Stimulated activated CD4-positive, alpha-beta T cell treated with anti-CD3 and anti-CD28 coated beads, Interleukin-12 subunit alpha, Interleukin-12 subunit beta, amount 100 ng/mL, for 24 hours (primary cell): ENCODE data around the gene PDE6B.
"Not testable (repeated sequence)": the region's sequence is repeated elsewhere in the genome, so short reads cannot be mapped to it uniquely, and the experiment has no call there.

Experiments used
- DNase-seq, 2 experiments: peaks; one replicate each; pipeline ENCODE4 v3.0.0-alpha.2; 2020; ENCODE audit warnings: low read depth in 2 of 2

The PDE6B gene

GRCh38 chr4:635851-636627, 10.7 kb downstream of the PDE6B start:
- DNase-seq, result no peak

GRCh38 chr4:636628-637159, 11.3 kb downstream of the PDE6B start:
- DNase-seq, result no peak

- no peak for DNase-seq
Measured at GRCh38 chr4:637536-638280, 12.3 kb downstream of the PDE6B start.

GRCh38 chr4:642366-642765, 17.0 kb downstream of the PDE6B start:
- not testable (repeated sequence) for DNase-seq

GRCh38 chr4:646460-646859, 21.1 kb downstream of the PDE6B start:
- no peak for DNase-seq

- no peak for DNase-seq
Measured at GRCh38 chr4:647481-647880, 22.1 kb downstream of the PDE6B start.

- DNase-seq, result no peak
Measured at GRCh38 chr4:648579-649292, 23.4 kb downstream of the PDE6B start.

GRCh38 chr4:649293-649625, 23.9 kb downstream of the PDE6B start:
- no peak for DNase-seq

- no peak for DNase-seq
Measured at GRCh38 chr4:649751-650310, 24.5 kb downstream of the PDE6B start.

- DNase-seq, result no peak
Measured at GRCh38 chr4:650461-650860, 25.1 kb downstream of the PDE6B start.

- DNase-seq, result no peak
Measured at GRCh38 chr4:650951-651883, 25.8 kb downstream of the PDE6B start.

- DNase-seq, result no peak
Measured at GRCh38 chr4:651884-652642, 26.7 kb downstream of the PDE6B start.

- DNase-seq, result no peak
Measured at GRCh38 chr4:653080-653821, 27.9 kb downstream of the PDE6B start.

GRCh38 chr4:653831-654502, 28.6 kb downstream of the PDE6B start:
- DNase-seq, result no peak

- DNase-seq, result no peak
Measured at GRCh38 chr4:654503-654845, 29.1 kb downstream of the PDE6B start.

- DNase-seq, result no peak
Measured at GRCh38 chr4:654871-655463, 29.6 kb downstream of the PDE6B start.

- DNase-seq, result no peak
Measured at GRCh38 chr4:655464-656151, 30.2 kb downstream of the PDE6B start.
